MCF 10A (cell line): Measurements from ENCODE around the gene TICAM2. TPM values are rescaled to one million over a fixed set of nuclear protein-coding genes. Genes with fewer than 3 reads are reported as not detected.
A peak's percentile ranks its signal among the peaks of the same experiment; 100 is the strongest.

Experiments used
- BruUV-seq: library from RNA; stranded (reverse); fragments of 400-500 nt; replicated peaks from 2 replicates; lab custom pipeline; 2021; lab: Mats Ljungman, UMichigan
- CTCF ChIA-PET: fragments of 300-600 bp; sonication (Branson Sonifier 250); formaldehyde crosslinking; extraction: SDS; loops from one replicate; lab custom pipeline; 2021; ENCODE audit warnings: antibody characterized with exemption, inconsistent platforms; lab: Yijun Ruan, JAX
- POLR2A ChIA-PET: fragments of 300-600, 350-650 bp; sonication (Branson Sonifier 250); formaldehyde crosslinking; extraction: SDS; loops from one replicate; lab custom pipeline; 2020; ENCODE audit warnings: antibody characterized with exemption, inconsistent platforms; lab: Yijun Ruan, JAX
- DNase-seq: peaks from one replicate; pipeline ENCODE4 v3.0.0-alpha.2; 2018; ENCODE audit not compliant: unreplicated experiment
- H3K27ac Mint-ChIP-seq: one replicate; pipeline ENCODE4 v1.8.0; 2022; ENCODE audit warnings: mild to moderate bottlenecking, low read depth, mixed read lengths; ENCODE audit not compliant: unreplicated experiment
- H3K27me3 Mint-ChIP-seq: one replicate; pipeline ENCODE4 v1.8.0; 2022; ENCODE audit warnings: mixed read lengths; ENCODE audit not compliant: insufficient read depth, unreplicated experiment
- H3K36me3 Mint-ChIP-seq: one replicate; pipeline ENCODE4 v1.8.0; 2022; ENCODE audit warnings: mild to moderate bottlenecking, moderate library complexity, mixed read lengths; ENCODE audit not compliant: insufficient read depth, unreplicated experiment
- H3K4me1 Mint-ChIP-seq: one replicate; pipeline ENCODE4 v1.8.0; 2022; ENCODE audit warnings: mixed read lengths; ENCODE audit not compliant: insufficient read depth, unreplicated experiment
- H3K4me3 Mint-ChIP-seq: one replicate; pipeline ENCODE4 v1.8.0; 2022; ENCODE audit warnings: mild to moderate bottlenecking, moderate library complexity, mixed read lengths; ENCODE audit not compliant: unreplicated experiment
- H3K9me3 Mint-ChIP-seq: one replicate; pipeline ENCODE4 v1.8.0; 2022; ENCODE audit warnings: mixed read lengths; ENCODE audit not compliant: unreplicated experiment
- CTCF ChIP-seq: fragments of 200-600 bp; IDR thresholded peaks from one replicate; pipeline ENCODE4 v1.8.0; 2022; ENCODE audit warnings: antibody characterized with exemption, mild to moderate bottlenecking; ENCODE audit not compliant: unreplicated experiment
- intact Hi-C: fragments of 100-400 bp; cut with micrococcal nuclease; formaldehyde crosslinking; loops from 2 replicates; pipeline ENCODE4 v1.14.1; 2022
- total RNA-seq: library from RNA; stranded (reverse); gene quantifications from 2 replicates; pipeline ENCODE4 v1.2.3, GENCODE V29; 2022

TICAM2 gene
- total RNA-seq, 1 experiment from 2014 or later, result 3.7 TPM

GRCh38 chr5:115600766-115601165 lies 1.5 kb downstream of the TICAM2 start:
- no TSS peak for BruUV-seq
- no peaks in the 10 kb centered on the region for H3K27me3 Mint-ChIP-seq
- no peak overlapping the region for H3K4me3 Mint-ChIP-seq
- intact Hi-C loops, result no loop called here
- TF ChIP-seq CTCF, result no peak
- DNase-seq, result no peak
- peaks cover 28% of the 10 kb centered on the region for H3K4me1 Mint-ChIP-seq
- ChIA-PET CTCF (interaction anchor here (0.9 to 1.6 kb wide), 2 partner anchors 41 to 231 kb away, joined by 3 to 4 read pairs; no protein-coding TSS in a partner anchor), POLR2A (interaction anchor here (1.2 kb wide), 1 partner anchor 12 kb away, joined by 3 read pairs; no protein-coding TSS in a partner anchor)
- peaks cover 11% of the 10 kb centered on the region for H3K36me3 Mint-ChIP-seq
- no peak overlapping the region for H3K27ac Mint-ChIP-seq
- H3K9me3 Mint-ChIP-seq, result no peaks in the 10 kb centered on the region

- Mint-ChIP-seq H3K4me1 (peaks cover 28% of the 10 kb centered on the region), H3K4me3 (no peak overlapping the region), H3K27ac (no peak overlapping the region), H3K9me3 (no peaks in the 10 kb centered on the region), H3K27me3 (no peaks in the 10 kb centered on the region), H3K36me3 (peaks cover 12% of the 10 kb centered on the region)
- no TSS peak for BruUV-seq
- DNase-seq, result no peak
- ChIA-PET CTCF (interaction anchor here (0.6 to 1.6 kb wide), 3 partner anchors 165 to 246 kb away, joined by 3 to 4 read pairs (median 3); no protein-coding TSS in a partner anchor), POLR2A (no interaction called here)
- no peak for TF ChIP-seq CTCF
- intact Hi-C loops, result no loop called here
Measured at GRCh38 chr5:115599924-115600323, 2.4 kb downstream of the TICAM2 start.

- POLR2A ChIA-PET, result no interaction called here
- DNase-seq, result no peak
- CTCF ChIA-PET, result interaction anchor here (0.6 to 1.6 kb wide), 3 partner anchors 164 to 246 kb away, joined by 3 to 4 read pairs (median 3); no protein-coding TSS in a partner anchor
- H3K27ac Mint-ChIP-seq, result no peak overlapping the region
- BruUV-seq, result no TSS peak
- H3K9me3 Mint-ChIP-seq, result no peaks in the 10 kb centered on the region
- no peak for TF ChIP-seq CTCF
- no peaks in the 10 kb centered on the region for H3K27me3 Mint-ChIP-seq
- peaks cover 28% of the 10 kb centered on the region for H3K4me1 Mint-ChIP-seq
- H3K36me3 Mint-ChIP-seq, result peaks cover 12% of the 10 kb centered on the region
- intact Hi-C loops, result no loop called here
- no peak overlapping the region for H3K4me3 Mint-ChIP-seq
Measured at GRCh38 chr5:115599502-115599901, 2.8 kb downstream of the TICAM2 start.

GRCh38 chr5:115594128-115595047 lies 7.9 kb downstream of the TICAM2 start:
- Mint-ChIP-seq H3K4me1 (peaks cover 5% of the 10 kb centered on the region), H3K9me3 (no peaks in the 10 kb centered on the region), H3K36me3 (peaks cover 6% of the 10 kb centered on the region), H3K27ac (no peak overlapping the region), H3K27me3 (no peaks in the 10 kb centered on the region), H3K4me3 (no peak overlapping the region)
- intact Hi-C loops, result no loop called here
- ChIA-PET CTCF (interaction anchor here (0.5 to 1.0 kb wide), 2 partner anchors 18 to 520 kb away, joined by 3 read pairs; no protein-coding TSS in a partner anchor), POLR2A (interaction anchor here (0.7 kb wide), 1 partner anchor 271 kb away, joined by 3 read pairs; no protein-coding TSS in a partner anchor)
- DNase-seq, result peak; percentile 23
- TF ChIP-seq CTCF, result no peak
- no TSS peak for BruUV-seq
